SU-DHL-6 (cell line): Measurements from ENCODE around the gene CTNNA2.

Experiments
- H2AFZ ChIP-seq: fragments of 200-600 bp; sonication (generic); 2 replicates; pipeline ENCODE4 v1.6.1; 2014; ENCODE audit warnings: low read depth, mild to moderate bottlenecking, moderate library complexity, mixed read lengths, antibody characterized with exemption, low read length; ENCODE audit not compliant: severe bottlenecking
- H3F3A ChIP-seq: fragments of 200-600 bp; shearing (Covaris generic); 2 replicates; pipeline ENCODE4 v1.6.0; 2016; ENCODE audit warnings: antibody characterized with exemption, mild to moderate bottlenecking; ENCODE audit not compliant: insufficient read depth
- H3K27ac ChIP-seq: fragments of 200-600 bp; sonication (generic); 2 replicates; pipeline ENCODE4 v1.5.1; 2016; ENCODE audit warnings: low read depth, mild to moderate bottlenecking, low read length, moderate library complexity, mixed read lengths
- H3K27me3 ChIP-seq: fragments of 200-600 bp; sonication (generic), shearing (Covaris generic); 2 replicates; pipeline ENCODE4 v1.6.0; 2014; ENCODE audit warnings: mild to moderate bottlenecking, low read length
- H3K36me3 ChIP-seq: fragments of 200-600 bp; sonication (generic); 2 replicates; pipeline ENCODE4 v1.6.1; 2014; ENCODE audit warnings: mild to moderate bottlenecking, low read length, mixed read lengths
- H3K4me2 ChIP-seq: fragments of 300-600, 200-600 bp; shearing (Covaris generic), sonication (generic); 2 replicates; pipeline ENCODE4 v1.6.0; 2014; ENCODE audit warnings: low read length, low read depth, mild to moderate bottlenecking; ENCODE audit not compliant: poor library complexity, severe bottlenecking
- H3K4me3 ChIP-seq: fragments of 200-600 bp; sonication (generic); 2 replicates; pipeline ENCODE4 v1.5.1; 2014; ENCODE audit warnings: antibody characterized with exemption, low read length, mild to moderate bottlenecking, mixed read lengths; ENCODE audit not compliant: insufficient read depth, poor library complexity, severe bottlenecking
- H3K79me2 ChIP-seq: fragments of 200-600 bp; sonication (generic); 2 replicates; pipeline ENCODE4 v1.6.1; 2014; ENCODE audit warnings: mild to moderate bottlenecking, low read length, moderate library complexity; ENCODE audit not compliant: insufficient read depth
- H3K9ac ChIP-seq: fragments of 200-600 bp; sonication (generic); 2 replicates; pipeline ENCODE4 v1.7.0; 2014; ENCODE audit warnings: mild to moderate bottlenecking, low read length
- H3K9me2 ChIP-seq: fragments of 200-600 bp; sonication (generic); replicated peaks from 2 replicates; pipeline ENCODE4 v1.6.1; 2014; ENCODE audit warnings: low read length; ENCODE audit not compliant: insufficient read depth
- H3K9me3 ChIP-seq: fragments of 200-600 bp; sonication (generic); 2 replicates; pipeline ENCODE4 v1.6.1; 2014; ENCODE audit warnings: low read length, mixed read lengths; ENCODE audit not compliant: insufficient read depth
- H4K20me1 ChIP-seq: fragments of 200-600 bp; sonication (generic); 2 replicates; pipeline ENCODE4 v1.6.1; 2014; ENCODE audit warnings: low read depth, mild to moderate bottlenecking, antibody characterized with exemption, low read length, moderate library complexity, mixed read lengths
- EZH2phosphoT487 ChIP-seq: fragments of 200-600 bp; sonication (generic), shearing (Covaris generic); conservative IDR thresholded peaks from 2 replicates; pipeline ENCODE4 v1.6.1; 2018; ENCODE audit warnings: mild to moderate bottlenecking, antibody characterized with exemption, low read length, moderate library complexity, mixed read lengths
- TF ChIP-seq, protein P1 (sequence below): fragments of 200-600 bp; sonication (generic); IDR thresholded peaks from one replicate; pipeline ENCODE4 v1.5.1; 2017; ENCODE audit warnings: antibody characterized with exemption, mild to moderate bottlenecking, low read length, moderate library complexity; ENCODE audit not compliant: insufficient read depth, poor library complexity, severe bottlenecking

The CTNNA2 gene

GRCh38 chr2:79670198-79670597, 157.3 kb downstream of the CTNNA2 start:
- no peaks in the 10 kb centered on the region for H4K20me1 ChIP-seq
- H3K36me3 ChIP-seq: no peaks in the 10 kb centered on the region
- H3K27ac ChIP-seq: no peak overlapping the region
- H3K9ac ChIP-seq: no peak overlapping the region
- TF ChIP-seq EZH2phosphoT487: no peak
- TF ChIP-seq, protein P1, sequence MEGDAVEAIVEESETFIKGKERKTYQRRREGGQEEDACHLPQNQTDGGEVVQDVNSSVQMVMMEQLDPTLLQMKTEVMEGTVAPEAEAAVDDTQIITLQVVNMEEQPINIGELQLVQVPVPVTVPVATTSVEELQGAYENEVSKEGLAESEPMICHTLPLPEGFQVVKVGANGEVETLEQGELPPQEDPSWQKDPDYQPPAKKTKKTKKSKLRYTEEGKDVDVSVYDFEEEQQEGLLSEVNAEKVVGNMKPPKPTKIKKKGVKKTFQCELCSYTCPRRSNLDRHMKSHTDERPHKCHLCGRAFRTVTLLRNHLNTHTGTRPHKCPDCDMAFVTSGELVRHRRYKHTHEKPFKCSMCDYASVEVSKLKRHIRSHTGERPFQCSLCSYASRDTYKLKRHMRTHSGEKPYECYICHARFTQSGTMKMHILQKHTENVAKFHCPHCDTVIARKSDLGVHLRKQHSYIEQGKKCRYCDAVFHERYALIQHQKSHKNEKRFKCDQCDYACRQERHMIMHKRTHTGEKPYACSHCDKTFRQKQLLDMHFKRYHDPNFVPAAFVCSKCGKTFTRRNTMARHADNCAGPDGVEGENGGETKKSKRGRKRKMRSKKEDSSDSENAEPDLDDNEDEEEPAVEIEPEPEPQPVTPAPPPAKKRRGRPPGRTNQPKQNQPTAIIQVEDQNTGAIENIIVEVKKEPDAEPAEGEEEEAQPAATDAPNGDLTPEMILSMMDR: no peak
- H3K9me3 ChIP-seq: no peaks in the 10 kb centered on the region
- no peak overlapping the region for H2AFZ ChIP-seq
- H3K4me3 ChIP-seq: no peak overlapping the region
- H3K9me2 ChIP-seq: no peaks in the 10 kb centered on the region
- no peaks in the 10 kb centered on the region for H3K27me3 ChIP-seq
- no peak overlapping the region for H3K4me2 ChIP-seq
- H3K79me2 ChIP-seq: no peaks in the 10 kb centered on the region
- no peaks in the 10 kb centered on the region for H3F3A ChIP-seq

DNA sequence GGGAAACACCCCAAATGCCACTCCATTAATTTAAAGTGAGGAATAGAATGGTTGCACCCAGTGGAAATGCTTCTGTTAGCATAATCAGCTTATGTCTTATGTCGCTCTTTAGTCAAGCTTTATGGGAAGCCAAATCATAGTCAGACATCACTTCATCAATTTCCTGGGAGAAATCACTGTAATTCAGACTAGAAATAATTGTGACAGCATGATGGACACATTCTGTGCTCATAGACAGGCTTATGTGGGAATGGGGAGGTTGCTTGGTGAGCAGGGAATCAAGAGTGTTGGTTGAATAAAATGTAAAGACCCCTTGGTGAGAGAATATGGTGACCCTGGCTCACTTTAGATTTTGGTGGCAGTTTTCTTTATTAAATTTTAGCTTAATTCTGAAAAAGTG, 174.0 kb downstream of the CTNNA2 start:
- no peaks in the 10 kb centered on the region for H3K9me2 ChIP-seq
- H3K9me3 ChIP-seq: no peaks in the 10 kb centered on the region
- H3K36me3 ChIP-seq: no peaks in the 10 kb centered on the region
- H3F3A ChIP-seq: no peaks in the 10 kb centered on the region
- H3K9ac ChIP-seq: no peak overlapping the region
- no peaks in the 10 kb centered on the region for H4K20me1 ChIP-seq
- TF ChIP-seq, protein P1: no peak
- no peak for TF ChIP-seq EZH2phosphoT487
- H3K4me3 ChIP-seq: no peak overlapping the region
- H3K79me2 ChIP-seq: no peaks in the 10 kb centered on the region
- no peak overlapping the region for H3K27ac ChIP-seq
- H2AFZ ChIP-seq: no peak overlapping the region
- H3K27me3 ChIP-seq: no peaks in the 10 kb centered on the region
- no peak overlapping the region for H3K4me2 ChIP-seq

GRCh38 chr2:79695248-79695647, 182.4 kb downstream of the CTNNA2 start:
- Histone ChIP-seq H3K27me3 (no peaks in the 10 kb centered on the region), H3F3A (no peaks in the 10 kb centered on the region), H3K9me3 (no peaks in the 10 kb centered on the region), H2AFZ (no peak overlapping the region), H3K36me3 (no peaks in the 10 kb centered on the region), H3K79me2 (no peaks in the 10 kb centered on the region), H3K4me2 (no peak overlapping the region), H4K20me1 (no peaks in the 10 kb centered on the region), H3K27ac (no peak overlapping the region), H3K9me2 (no peaks in the 10 kb centered on the region), H3K4me3 (no peak overlapping the region), H3K9ac (no peak overlapping the region)
- TF ChIP-seq, protein P1: no peak
- TF ChIP-seq EZH2phosphoT487: no peak
